GM21360 (cell line): ENCODE measurements around the gene RAE1.

Experiments used
- ATAC-seq: cut with Tn5 transposase; IDR thresholded peaks from one replicate; pipeline ENCODE4 v1.9.1; 2021; ENCODE audit warnings: mild to moderate bottlenecking, moderate library complexity; ENCODE audit not compliant: unreplicated experiment

The RAE1 gene

GRCh38 chr20:57385940-57386339, 34.9 kb downstream of the RAE1 start:
- ATAC-seq, result no peak

DNA sequence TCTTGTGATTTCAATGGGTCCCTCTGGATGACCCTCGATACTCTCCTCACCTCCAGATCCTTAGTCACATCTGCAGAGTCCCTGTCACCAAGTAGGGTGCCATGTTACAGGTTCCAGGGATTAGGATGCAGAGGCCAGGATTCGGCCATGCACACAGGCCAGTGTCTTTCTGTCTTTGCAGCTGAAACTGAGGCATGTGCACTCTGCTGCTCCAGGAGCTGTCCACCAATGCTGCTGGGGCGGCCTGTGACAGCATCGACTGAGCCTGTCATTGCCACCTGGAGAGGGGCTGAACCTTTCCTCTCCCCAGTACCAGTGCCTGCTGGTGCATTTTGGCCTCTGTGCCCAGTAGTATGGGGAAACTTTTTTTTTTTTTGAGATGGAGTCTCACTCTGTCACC, 35.7 kb downstream of the RAE1 start:
- ATAC-seq, result no peak

GRCh38 chr20:57387463-57387862, 36.4 kb downstream of the RAE1 start:
- ATAC-seq, result no peak

DNA sequence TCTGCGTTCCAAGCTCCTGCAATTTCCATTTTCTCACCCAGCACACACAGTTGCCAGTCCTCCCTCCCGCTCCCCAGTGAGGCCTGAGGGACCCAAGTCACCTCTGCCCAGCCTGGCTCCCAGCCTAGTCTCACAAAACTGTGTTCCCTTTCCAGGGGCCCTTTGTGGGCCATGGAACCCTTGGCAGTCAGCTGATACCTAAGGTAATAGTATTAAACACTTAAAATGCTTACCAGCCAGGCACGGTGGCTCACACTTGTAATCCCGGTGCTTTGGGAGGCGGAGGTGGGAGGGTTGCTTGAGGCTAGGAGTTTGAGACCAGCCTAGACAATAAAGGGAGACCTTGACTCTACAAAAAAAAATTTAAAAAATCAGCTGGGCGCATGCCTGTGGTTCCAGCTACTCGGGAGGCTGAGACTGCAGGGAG, 36.9 kb downstream of the RAE1 start:
- ATAC-seq, result no peak

- ATAC-seq, result no peak
Measured at GRCh38 chr20:57388953-57389694, 38.1 kb downstream of the RAE1 start.

DNA sequence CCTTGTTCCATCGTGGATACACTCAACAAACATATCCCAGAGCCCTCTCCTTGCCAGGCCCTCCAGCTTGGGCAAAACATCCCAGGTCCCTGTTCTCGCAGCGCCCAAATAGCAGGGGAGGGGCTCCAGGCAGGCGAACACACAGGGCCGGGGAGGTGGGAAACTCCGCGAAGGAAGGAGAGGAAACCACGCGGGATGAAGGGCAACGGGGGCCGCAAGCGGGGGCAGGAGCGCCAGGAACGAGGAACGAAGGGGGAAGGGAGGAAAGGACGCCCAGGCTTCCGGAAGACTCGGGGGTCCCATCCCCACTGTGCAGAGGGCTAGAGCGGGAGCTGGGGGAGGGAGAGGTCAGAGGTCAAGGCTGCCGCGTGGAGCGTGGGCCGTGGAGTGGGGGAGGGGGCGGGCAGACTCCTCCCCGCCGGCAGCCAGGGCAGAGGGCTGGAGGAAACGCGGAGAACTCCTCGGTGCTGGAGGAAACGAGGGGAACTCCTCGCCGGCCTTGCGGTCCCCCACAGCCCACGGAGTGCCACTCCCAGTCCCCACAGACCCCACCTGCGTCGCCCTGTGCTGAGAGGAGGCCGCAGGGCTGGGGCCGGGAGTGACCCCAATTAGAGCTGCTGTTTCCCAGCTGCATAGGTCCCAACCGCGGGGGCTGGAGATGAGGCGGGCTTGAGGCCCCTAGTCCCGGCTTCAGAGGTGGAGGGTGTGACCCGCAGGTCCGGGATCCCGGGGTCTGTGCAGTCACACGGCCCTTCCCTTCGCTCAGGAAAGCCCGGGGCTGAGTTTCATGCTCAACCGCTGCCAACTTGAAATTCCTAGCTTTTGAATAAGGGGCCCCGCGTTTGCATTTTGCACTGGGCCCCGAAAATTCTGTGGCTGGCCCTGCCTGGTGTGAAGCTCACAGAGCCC, 38.9 kb downstream of the RAE1 start:
- peak; percentile 7 for ATAC-seq

- peak; percentile 47 for ATAC-seq
Measured at GRCh38 chr20:57390604-57391438, 39.8 kb downstream of the RAE1 start, which contains the start of gene RBM38. Gene RBM38, plus strand, starts transcription at chr20:57391396. Its CDS starts 186 bp downstream, at chr20:57391582.

DNA sequence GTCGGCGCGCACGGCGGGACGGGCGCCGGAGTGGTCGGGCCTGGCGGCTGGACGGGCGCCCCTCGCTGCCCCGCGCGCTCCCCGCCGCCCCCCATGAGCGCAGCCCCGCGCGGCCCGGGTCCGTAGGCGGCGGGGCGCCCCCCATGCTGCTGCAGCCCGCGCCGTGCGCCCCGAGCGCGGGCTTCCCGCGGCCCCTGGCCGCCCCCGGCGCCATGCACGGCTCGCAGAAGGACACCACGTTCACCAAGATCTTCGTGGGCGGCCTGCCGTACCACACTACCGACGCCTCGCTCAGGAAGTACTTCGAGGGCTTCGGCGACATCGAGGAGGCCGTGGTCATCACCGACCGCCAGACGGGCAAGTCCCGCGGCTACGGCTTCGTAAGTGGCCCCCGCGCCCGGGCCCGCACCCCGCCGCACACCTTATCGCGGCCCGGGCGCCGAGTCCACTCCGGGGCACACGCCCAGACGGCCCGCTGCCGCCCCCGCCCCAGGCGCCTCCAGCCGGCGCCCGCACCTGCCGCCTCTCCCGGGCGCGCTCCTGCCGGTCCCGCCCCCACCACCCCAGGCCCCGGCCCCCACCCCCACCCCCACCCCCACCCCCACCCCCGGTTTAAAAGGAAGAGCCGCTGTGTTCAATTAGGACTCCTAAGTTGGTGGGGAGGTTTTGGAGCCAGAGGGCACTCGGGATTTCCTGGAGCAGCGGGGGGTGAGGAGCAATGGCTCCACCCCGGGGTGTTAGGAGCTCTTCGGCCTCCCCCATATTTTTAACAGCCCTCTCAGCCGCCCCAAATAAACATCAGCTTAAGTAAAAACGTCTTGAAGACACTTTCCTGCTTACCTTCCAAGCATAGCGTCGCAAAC, 40.6 kb downstream of the RAE1 start:
- ATAC-seq, result peak; percentile 15

- no peak for ATAC-seq
Measured at GRCh38 chr20:57392512-57393271, 41.6 kb downstream of the RAE1 start.

GRCh38 chr20:57393321-57394120, 42.5 kb downstream of the RAE1 start:
- no peak for ATAC-seq

DNA sequence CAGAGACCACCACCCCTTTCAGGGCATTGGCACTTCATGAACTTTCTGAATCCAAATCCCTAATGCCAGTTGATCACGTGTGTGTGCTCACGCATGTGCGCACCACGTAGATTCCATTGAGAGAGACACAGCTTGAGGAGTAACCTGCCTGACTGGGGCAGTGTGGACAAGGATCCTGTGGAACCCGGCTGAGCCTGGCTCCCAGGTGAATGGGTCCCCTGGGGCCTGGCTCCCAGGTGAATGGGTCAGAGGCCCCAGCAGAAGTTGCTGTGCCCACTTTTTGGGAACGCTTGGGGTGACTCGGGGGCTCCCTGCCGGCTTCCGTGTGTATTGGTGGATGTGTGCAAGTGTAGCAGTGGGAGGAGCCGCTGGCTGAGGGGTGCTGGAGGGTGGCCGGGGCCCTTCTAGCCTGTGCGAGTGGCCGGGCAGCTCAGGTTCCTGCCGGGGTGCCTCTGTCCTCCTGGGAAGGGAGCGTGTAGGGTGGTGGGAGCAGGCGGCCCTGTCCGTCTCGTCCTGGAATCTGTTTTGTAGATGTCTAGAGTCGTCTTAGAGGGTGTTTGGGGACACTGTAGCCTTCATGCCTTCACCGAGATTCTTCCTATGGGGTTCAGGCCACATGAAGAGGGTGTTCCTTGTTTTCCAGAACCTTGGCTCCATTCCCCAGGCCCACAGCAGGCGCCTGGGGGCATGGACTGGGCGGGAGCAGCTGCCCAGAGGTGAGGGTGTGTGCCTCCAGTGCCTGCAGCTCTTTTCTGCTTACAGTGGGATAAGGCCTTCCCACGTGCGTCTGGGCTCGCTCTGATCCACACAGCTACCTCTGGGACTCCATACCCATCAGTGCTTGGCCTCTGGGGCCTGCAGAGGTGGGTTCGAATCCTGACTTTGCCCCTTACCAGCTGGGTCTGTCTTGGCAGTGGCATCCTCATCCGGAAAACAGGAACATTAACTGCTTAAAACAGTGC, 43.3 kb downstream of the RAE1 start:
- no peak for ATAC-seq

GRCh38 chr20:57395111-57395966, 44.3 kb downstream of the RAE1 start:
- ATAC-seq, result no peak

DNA sequence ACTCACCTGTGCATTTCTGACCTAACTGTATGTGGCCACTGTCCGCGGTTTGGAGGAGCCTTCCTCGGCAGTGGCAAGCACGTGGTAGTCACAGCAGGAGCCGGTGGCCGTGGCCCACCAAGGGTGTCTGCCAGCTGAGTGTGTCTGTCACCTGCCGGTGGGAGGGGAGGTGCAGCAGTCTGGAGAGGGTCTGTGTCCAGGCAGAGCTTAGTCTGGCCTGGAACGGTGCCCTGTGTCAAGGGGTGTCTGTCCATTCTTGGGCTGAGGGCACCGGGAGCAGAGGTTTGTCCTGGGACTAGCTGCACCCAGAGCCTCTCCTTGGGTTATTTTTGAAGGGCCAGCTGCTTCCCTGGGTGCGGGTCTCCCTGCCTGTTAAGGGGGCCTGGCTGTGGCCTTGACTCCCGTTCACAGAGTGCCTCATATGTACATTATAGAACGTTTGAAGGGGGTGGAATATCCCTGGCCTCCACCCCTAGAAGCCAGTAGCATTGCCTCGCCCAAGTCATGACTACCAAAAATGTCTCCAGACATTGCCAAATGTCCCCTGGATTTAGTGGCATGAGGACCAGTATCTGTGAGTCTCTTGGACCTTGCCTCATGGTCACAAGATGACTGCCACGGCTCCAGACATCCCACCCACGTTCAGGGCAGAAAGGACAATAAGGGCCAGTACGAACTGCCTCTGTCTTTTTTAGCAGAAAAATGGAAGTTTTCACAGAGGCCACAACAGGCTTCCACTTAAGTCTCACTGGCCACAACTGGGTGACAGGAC, 45.3 kb downstream of the RAE1 start:
- no peak for ATAC-seq

DNA sequence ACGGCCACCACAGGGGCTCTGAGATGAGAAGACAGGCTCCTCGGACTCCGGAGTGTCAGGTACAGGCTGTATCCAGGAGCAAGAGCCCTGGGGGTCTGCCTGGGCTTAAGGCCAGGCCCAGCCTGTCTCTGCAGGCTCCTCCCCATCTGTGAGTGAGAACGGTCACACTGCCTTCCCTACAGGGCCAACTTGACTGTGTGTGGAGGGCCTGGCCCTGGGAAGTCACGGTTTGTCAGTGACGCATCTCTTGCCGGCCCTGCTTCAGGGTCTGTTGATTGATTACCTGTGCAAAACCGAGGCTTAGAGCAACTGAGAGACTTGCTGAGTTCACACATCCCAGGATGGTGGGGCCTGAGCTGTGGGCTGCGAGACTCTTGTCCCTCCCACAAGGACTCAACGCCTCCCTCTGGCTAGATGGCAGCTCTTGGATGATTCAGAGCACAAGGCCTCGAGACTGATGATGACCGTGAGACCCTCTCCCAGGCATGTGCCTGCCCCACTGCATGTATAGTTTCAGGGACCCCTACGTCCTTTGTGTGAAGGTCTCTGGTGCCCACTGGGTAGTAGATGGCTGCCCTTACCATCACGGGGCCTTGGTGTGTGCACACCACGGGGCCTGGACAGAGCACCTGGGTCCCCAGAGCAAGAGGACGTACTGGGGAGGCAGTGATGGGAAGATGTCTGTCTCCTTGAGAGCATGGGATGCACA, 46.1 kb downstream of the RAE1 start:
- no peak for ATAC-seq

- ATAC-seq, result no peak
Measured at GRCh38 chr20:57397693-57398108, 46.6 kb downstream of the RAE1 start.
